OCI-LY3 (cell line): Measurements from ENCODE around the gene TMEM30A.

ENCODE experiments used
- H2AFZ ChIP-seq: fragments of 200-600, 300-600 bp; shearing (Covaris generic); 2 replicates; pipeline ENCODE4 v1.6.0; 2014; ENCODE audit warnings: antibody characterized with exemption, low read depth, low read length
- H3K27ac ChIP-seq: fragments of 200-600, 300-600 bp; sonication (generic); 2 replicates; pipeline ENCODE4 v1.5.1; 2014; ENCODE audit warnings: mild to moderate bottlenecking, low read length, moderate library complexity, mixed read lengths
- H3K27me3 ChIP-seq: fragments of 200-600, 300-600 bp; sonication (generic); 2 replicates; pipeline ENCODE4 v1.6.1; 2014; ENCODE audit warnings: low read depth, low read length, mixed read lengths
- H3K36me3 ChIP-seq: fragments of 200-600, 300-600 bp; sonication (generic); replicated peaks from 2 replicates; pipeline ENCODE3; 2014; ENCODE audit warnings: low read depth, low read length, mixed read lengths
- H3K4me1 ChIP-seq: fragments of 300-600, 200-600 bp; sonication (generic); 2 replicates; pipeline ENCODE4 v1.6.1; 2014; ENCODE audit warnings: low read length, mixed read lengths
- H3K4me2 ChIP-seq: fragments of 200-600, 300-600 bp; sonication (generic); 2 replicates; pipeline ENCODE4 v1.6.1; 2014; ENCODE audit warnings: low read length, mixed read lengths
- H3K4me3 ChIP-seq: fragments of 300-600, 200-600 bp; sonication (generic); 2 replicates; pipeline ENCODE4 v1.5.1; 2014; ENCODE audit warnings: antibody characterized with exemption, mild to moderate bottlenecking, low read length, moderate library complexity
- H3K79me2 ChIP-seq: fragments of 300-600, 200-600 bp; shearing (Covaris generic); 2 replicates; pipeline ENCODE4 v1.6.1; 2014; ENCODE audit warnings: mild to moderate bottlenecking, low read length, mixed read lengths
- H3K9ac ChIP-seq: fragments of 300-600, 200-600 bp; shearing (Covaris generic); 2 replicates; pipeline ENCODE4 v1.6.0; 2014; ENCODE audit warnings: mild to moderate bottlenecking, low read length, moderate library complexity
- H3K9me3 ChIP-seq: fragments of 200-600, 300-600 bp; shearing (Covaris generic); 2 replicates; pipeline ENCODE4 v1.6.1; 2014; ENCODE audit warnings: low read length, mixed read lengths; ENCODE audit not compliant: insufficient read depth
- H4K20me1 ChIP-seq: fragments of 200-600, 300-600 bp; sonication (generic); 2 replicates; pipeline ENCODE4 v1.6.1; 2016; ENCODE audit warnings: low read length, mixed read lengths; ENCODE audit not compliant: insufficient read depth
- CTCF ChIP-seq: fragments of 200-600, 300-600 bp; sonication (generic); IDR thresholded peaks from 2 replicates; pipeline ENCODE4 v1.5.1; 2014; ENCODE audit warnings: antibody characterized with exemption, low read length, low read depth
- EZH2phosphoT487 ChIP-seq: fragments of 200-600 bp; shearing (Covaris generic); IDR thresholded peaks from 2 replicates; pipeline ENCODE4 v1.6.1; 2018; ENCODE audit warnings: antibody characterized with exemption, mixed run types, low read depth

Gene TMEM30A

GRCh38 chr6:75268988-75269354 lies 15.6 kb downstream of the TMEM30A start:
- H3K79me2 ChIP-seq: peaks cover 64% of the 10 kb centered on the region
- no peak overlapping the region for H2AFZ ChIP-seq
- no peaks in the 10 kb centered on the region for H3K27me3 ChIP-seq
- H3K4me3 ChIP-seq: no peak overlapping the region
- H3K9ac ChIP-seq: no peak overlapping the region
- peaks cover 21% of the 10 kb centered on the region for H3K36me3 ChIP-seq
- TF ChIP-seq EZH2phosphoT487 (no peak), CTCF (no peak)
- H3K9me3 ChIP-seq: peaks cover 5% of the 10 kb centered on the region; the same call in 1 of the 2 replicates
- H3K4me1 ChIP-seq: no peaks in the 10 kb centered on the region; the same call in 1 of the 2 replicates
- peaks cover 25% of the 10 kb centered on the region for H4K20me1 ChIP-seq
- H3K4me2 ChIP-seq: no peak overlapping the region
- H3K27ac ChIP-seq: no peak overlapping the region

GRCh38 chr6:75268121-75268987 lies 16.2 kb downstream of the TMEM30A start:
- Histone ChIP-seq H2AFZ (no peak overlapping the region), H3K4me2 (no peak overlapping the region), H4K20me1 (peaks cover 25% of the 10 kb centered on the region), H3K9me3 (peaks cover 5% of the 10 kb centered on the region; the same call in 1 of the 2 replicates), H3K79me2 (peaks cover 58% of the 10 kb centered on the region), H3K4me3 (no peak overlapping the region), H3K27me3 (no peaks in the 10 kb centered on the region), H3K4me1 (no peaks in the 10 kb centered on the region; the same call in 1 of the 2 replicates), H3K9ac (no peak overlapping the region), H3K27ac (no peak overlapping the region), H3K36me3 (peaks cover 19% of the 10 kb centered on the region)
- TF ChIP-seq CTCF (no peak), EZH2phosphoT487 (no peak)

GRCh38 chr6:75267461-75267860 lies 17.1 kb downstream of the TMEM30A start:
- no peak overlapping the region for H3K27ac ChIP-seq
- H3K4me3 ChIP-seq: no peak overlapping the region
- H3K4me1 ChIP-seq: no peaks in the 10 kb centered on the region; the same call in 1 of the 2 replicates
- H3K79me2 ChIP-seq: peaks cover 49% of the 10 kb centered on the region
- H3K36me3 ChIP-seq: peaks cover 15% of the 10 kb centered on the region
- H3K27me3 ChIP-seq: no peaks in the 10 kb centered on the region
- peaks cover 25% of the 10 kb centered on the region for H4K20me1 ChIP-seq
- no peak overlapping the region for H3K4me2 ChIP-seq
- no peak overlapping the region for H3K9ac ChIP-seq
- H2AFZ ChIP-seq: no peak overlapping the region
- TF ChIP-seq EZH2phosphoT487 (no peak), CTCF (no peak)
- 0 out of 2 replicates have a peak, but pooled peaks cover under 1% of the 10 kb centered on the region for H3K9me3 ChIP-seq

GRCh38 chr6:75266716-75267291 lies 17.8 kb downstream of the TMEM30A start:
- Histone ChIP-seq H3K27me3 (no peaks in the 10 kb centered on the region), H3K79me2 (peaks cover 43% of the 10 kb centered on the region), H3K27ac (no peak overlapping the region), H2AFZ (no peak overlapping the region), H3K36me3 (peaks cover 10% of the 10 kb centered on the region), H4K20me1 (peaks cover 23% of the 10 kb centered on the region), H3K4me2 (no peak overlapping the region), H3K4me1 (no peaks in the 10 kb centered on the region; the same call in 1 of the 2 replicates), H3K9ac (no peak overlapping the region), H3K4me3 (no peak overlapping the region), H3K9me3 (no peaks in the 10 kb centered on the region)
- TF ChIP-seq CTCF (peak; percentile 93), EZH2phosphoT487 (no peak)
